ENCODE measurements around the gene SUCNR1. TPM values are rescaled to one million over a fixed set of nuclear protein-coding genes. Genes with fewer than 3 reads are reported as not detected.
A peak's percentile ranks its signal among the peaks of the same experiment; 100 is the strongest.
"Not testable (repeated sequence)": the region's sequence is repeated elsewhere in the genome, so short reads cannot be mapped to it uniquely, and the experiment has no call there.

SUCNR1 gene, protein sequence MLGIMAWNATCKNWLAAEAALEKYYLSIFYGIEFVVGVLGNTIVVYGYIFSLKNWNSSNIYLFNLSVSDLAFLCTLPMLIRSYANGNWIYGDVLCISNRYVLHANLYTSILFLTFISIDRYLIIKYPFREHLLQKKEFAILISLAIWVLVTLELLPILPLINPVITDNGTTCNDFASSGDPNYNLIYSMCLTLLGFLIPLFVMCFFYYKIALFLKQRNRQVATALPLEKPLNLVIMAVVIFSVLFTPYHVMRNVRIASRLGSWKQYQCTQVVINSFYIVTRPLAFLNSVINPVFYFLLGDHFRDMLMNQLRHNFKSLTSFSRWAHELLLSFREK
- polyA plus RNA-seq (ENCODE audit: insufficient read length in 4 of 4), result 10 to 100 TPM in 2 of 4 donors, 1 to 10 TPM in 2; 8.1 to 16.8 (median 9.9) TPM

- no peak for DNase-seq (ENCODE audit: low read depth in 4 of 4, low spot score in 3 of 4)
Measured at GRCh38 chr3:151873398-151873797, at the start of gene SUCNR1. SUCNR1 (plus strand) TSS chr3:151873643; CDS start chr3:151879893, 6,250 bp downstream.

- no peak for DNase-seq (ENCODE audit: low read depth in 4 of 4, low spot score in 3 of 4)
Measured at GRCh38 chr3:151827816-151828215, 45.6 kb upstream of the SUCNR1 start.

DNA sequence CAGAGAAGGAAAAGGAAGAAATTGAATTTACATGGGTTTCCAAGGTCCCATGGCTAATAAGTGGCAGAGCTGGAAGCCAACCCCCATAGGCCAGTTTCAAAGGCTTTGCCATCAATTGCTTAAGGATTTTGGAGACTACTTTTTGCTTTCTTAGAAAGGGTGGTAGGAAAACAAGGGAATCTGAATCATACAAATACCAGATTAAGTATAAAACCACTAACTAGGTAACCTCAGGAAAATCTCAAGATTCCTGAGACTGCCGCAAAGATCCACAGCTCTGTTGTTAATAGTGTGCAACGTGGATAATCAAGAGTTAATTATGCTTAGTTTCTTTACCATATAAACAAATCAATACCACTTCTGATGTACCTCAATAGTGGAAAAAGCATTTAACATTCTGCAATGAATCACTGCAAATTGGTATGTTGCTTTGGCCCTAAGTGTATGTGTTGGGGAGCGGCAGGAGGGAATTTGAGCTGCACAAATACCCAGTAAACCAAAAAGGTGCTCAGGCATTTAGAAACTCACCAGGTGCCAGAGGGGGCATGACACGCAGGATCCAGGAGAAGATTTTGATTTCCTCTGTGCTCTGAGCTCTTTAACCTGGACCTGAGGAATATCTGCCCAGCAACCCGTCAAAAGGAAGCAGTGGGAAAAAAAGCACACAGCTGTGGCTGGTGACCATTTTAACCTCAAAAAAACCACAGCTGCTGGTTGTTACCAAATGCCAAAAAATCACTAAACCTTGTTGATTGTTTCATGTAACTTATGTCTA lies 37.5 kb upstream of the SUCNR1 start:
- DNase-seq (ENCODE audit: low read depth in 4 of 4, low spot score in 3 of 4), result no peak

DNA sequence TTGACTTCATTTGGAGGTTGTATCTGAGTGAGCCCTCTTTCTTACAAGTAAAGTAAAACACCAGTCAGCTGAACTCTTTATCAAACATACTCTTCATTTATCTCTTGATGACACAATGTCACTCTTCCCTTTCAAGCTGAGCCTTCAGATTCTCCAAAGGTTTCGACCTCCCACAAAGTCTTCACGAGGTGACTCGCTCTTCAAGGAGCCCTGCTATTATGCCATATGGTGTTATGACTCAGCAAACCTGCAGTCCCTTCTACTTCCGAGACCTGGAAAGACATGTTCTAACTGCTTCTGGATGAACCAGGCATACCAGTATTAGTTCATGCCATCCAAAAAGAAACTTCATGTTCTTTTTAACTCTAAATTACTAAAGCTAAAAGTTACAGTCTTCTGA lies 36.4 kb upstream of the SUCNR1 start:
- DNase-seq (ENCODE audit: low read depth in 4 of 4, low spot score in 3 of 4), result no peak

DNA sequence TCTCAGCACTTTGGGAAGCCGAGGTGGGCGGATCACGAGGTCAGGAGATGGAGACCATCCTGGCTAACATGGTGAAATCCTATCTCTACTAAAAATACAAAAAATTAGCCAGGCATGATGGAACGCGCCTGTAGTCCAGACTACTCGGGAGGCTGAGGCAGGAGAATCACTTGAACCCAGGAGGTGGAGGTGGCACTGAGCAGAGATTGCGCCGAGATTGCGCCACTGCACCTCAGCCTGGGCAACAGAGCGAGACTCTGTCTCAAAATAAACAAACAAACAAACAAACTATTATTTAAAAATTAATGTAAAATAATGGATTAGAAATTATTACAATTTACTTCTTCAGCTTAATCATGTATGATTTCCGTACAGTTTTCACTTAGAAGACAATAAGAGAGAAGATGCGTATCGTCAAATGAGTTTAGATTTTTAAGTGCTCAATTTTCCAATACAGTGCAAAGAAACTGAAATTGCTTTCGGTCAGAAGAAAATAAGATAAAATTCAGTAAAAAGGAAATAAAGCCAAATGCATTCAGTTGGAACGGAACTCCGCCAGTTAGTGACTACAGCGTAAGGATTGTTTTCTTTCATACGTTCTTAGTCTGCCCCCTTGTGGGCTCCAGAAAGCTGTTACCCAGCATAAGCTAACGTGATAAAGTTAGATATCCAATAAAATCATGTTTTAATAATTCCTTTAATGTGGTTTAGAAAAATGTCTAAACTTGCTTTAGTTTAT lies 34.7 kb upstream of the SUCNR1 start:
- peak; percentile 54 to 69 (median 64) for DNase-seq (ENCODE audit: low read depth in 4 of 4, low spot score in 3 of 4)

- DNase-seq (ENCODE audit: low read depth in 4 of 4, low spot score in 3 of 4), result no peak
Measured at GRCh38 chr3:151839313-151839631, 34.2 kb upstream of the SUCNR1 start.

DNA sequence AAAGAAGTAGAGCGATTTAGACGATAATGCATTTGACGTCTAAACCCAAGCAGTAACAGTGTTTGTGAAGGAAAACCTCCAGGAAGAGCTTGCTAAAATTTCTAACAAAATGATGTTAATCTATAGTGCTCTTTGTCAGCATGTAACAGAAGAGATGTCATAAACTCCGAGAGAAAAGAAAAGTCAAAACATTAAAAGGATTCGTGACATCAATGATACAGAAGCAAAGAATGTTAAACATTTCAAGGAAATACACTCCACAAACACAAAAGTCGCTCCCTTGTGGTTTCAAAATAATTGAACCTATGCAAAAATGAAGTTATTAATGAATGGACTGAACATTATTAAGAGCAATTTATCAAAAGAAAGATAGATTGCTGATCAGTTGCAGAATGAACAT lies 31.6 kb upstream of the SUCNR1 start:
- no peak for DNase-seq (ENCODE audit: low read depth in 4 of 4, low spot score in 3 of 4)

GRCh38 chr3:151843275-151843674 lies 30.2 kb upstream of the SUCNR1 start:
- DNase-seq (ENCODE audit: low read depth in 4 of 4, low spot score in 3 of 4), result no peak

DNA sequence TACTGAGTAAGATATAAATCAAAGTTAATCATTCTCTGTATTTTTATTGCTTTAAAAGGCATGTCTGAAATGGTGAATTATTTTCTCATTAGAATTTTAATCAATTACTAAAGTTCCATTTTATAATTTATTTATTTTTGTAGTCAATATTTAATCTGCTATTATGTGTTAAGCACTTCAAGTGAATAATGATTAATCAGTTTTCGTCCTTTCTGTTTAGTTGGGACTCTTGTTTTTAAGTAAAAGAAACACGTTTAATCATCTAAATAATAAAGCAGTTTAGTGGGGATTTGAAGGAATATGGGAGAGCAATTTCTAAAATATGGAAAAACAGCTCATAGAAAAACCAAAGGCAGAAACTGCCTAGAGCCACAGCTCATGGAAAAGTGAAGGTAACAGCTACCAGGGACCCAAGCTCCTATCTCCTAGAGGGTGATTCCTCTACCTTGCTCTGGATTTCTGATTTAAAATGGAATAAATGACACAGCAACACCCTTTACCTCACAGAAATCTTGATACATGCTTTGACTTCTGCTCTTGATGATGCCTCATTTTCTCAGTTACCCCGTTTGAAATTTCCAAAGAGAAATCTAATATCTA lies 28.0 kb upstream of the SUCNR1 start:
- no peak for DNase-seq (ENCODE audit: low read depth in 4 of 4, low spot score in 3 of 4)

DNA sequence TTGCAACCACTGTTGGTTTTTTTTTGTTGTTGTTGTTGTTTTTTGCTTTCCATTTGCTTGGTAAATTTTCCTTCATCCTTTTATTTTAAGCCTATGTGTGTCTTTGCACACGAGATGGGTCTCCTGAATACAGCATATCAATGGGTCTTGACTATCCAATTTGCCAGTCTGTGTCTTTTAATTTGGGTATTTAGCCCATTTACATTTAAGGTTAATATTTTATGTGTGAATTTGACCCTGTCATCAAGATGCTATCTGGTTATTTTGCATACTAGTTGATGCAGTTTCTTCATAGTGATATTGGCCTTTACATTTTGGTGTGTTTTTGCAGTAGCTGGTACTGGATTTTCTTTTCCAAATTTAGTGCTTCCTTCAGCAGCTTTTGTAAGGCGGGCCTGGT lies 23.4 kb upstream of the SUCNR1 start:
- DNase-seq (ENCODE audit: low read depth in 4 of 4, low spot score in 3 of 4), result not testable (repeated sequence)

- DNase-seq (ENCODE audit: low read depth in 4 of 4, low spot score in 3 of 4), result no peak
Measured at GRCh38 chr3:151852074-151852811, 21.2 kb upstream of the SUCNR1 start.

DNA sequence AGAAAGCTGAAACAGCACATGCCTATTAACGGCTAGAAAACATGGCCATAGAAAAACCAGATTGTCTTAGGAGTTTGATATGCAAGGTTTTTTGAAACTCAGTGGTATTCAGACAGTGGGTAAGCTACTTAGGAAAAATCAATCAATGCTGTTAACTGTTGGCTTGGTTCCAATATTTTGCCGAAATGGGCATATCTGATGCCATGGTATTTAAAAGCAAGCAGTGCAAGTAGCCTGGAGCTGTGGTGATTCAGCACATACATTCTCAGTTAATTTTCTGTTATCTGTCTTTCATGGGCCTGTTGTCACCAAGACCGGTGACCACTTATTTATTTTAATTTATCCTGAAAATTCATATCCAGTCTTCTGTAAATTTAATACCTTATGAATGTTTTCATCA lies 17.3 kb upstream of the SUCNR1 start:
- no peak for DNase-seq (ENCODE audit: low read depth in 4 of 4, low spot score in 3 of 4)

DNA sequence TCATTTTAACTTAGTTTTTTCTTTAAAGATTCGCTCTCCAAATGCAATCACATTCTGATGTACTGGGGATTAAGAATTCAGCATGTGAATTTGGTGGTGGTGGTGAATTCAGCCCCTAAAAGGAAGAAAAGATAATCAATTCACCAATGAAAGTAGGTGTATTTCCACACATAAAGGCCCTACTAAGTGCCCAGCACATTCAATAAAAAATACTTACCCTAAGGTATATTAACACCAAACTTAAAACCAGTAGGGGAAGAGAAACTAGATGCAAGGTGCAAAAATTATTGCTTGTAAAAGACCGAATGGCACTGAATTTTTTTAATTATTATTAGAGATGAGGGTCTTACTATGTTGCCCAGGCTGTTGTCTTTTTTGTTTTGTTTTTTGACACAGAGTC lies 16.8 kb upstream of the SUCNR1 start:
- no peak for DNase-seq (ENCODE audit: low read depth in 4 of 4, low spot score in 3 of 4)

DNA sequence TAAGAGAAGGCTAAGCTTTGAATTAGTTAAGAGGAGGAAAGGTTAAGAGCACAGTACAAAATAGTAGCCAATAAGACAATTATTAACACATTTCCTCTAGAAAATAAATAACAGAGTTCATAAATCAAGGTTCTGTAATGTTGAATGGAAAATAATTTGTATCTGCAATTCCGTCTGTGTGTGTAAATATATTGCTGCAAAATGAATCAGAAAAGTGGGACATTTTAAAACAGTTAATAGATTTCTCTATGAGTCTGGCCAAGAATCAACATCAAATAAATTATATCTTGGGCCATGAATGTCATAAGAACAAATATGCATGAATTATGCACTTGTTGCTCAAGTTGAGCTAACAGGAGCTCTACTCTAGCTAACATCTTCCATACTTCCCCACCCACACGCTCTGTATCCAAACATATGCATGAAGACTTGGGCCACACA lies 14.2 kb upstream of the SUCNR1 start:
- no peak for DNase-seq (ENCODE audit: low read depth in 4 of 4, low spot score in 3 of 4)

DNA sequence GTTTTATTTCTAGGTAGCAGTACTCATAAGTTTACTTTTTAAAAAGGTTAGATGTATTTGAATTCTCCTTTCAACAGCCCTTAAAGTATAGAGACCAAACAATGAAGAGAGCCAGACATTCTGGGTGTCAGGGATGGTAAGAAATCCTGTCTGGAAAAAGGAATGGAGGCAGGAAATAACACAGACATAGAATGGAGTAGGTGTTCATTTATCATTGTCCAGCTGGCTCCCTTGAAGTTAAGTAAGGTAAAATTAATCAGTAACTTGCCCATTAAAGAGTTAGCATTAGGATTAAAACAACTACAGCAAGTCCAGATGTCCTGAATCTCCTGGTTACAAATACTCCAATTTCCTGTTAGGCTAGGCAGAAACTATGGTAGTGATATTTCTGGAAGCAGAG lies 13.5 kb upstream of the SUCNR1 start:
- DNase-seq (ENCODE audit: low read depth in 4 of 4, low spot score in 3 of 4), result no peak

DNA sequence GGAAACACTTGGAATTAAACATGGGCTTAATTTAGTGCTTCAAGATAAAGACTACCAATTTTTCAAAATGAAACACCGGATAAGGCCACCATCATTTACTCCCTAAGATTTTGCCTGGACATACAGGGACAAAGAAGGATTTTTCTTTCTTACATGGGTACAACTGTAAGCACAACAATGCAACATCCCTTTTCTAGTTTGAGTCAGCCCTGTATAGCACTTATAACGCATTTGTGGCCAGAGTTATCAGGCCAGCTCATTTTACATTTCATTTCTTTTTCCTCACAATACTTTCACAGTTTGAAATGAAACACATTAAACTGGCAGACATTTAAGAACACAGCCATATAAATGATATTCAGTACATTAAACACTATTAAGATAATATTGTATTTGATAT lies 9.8 kb upstream of the SUCNR1 start:
- DNase-seq (ENCODE audit: low read depth in 4 of 4, low spot score in 3 of 4), result no peak

- no peak for DNase-seq (ENCODE audit: low read depth in 4 of 4, low spot score in 3 of 4)
Measured at GRCh38 chr3:151864423-151865101, 8.9 kb upstream of the SUCNR1 start.

DNA sequence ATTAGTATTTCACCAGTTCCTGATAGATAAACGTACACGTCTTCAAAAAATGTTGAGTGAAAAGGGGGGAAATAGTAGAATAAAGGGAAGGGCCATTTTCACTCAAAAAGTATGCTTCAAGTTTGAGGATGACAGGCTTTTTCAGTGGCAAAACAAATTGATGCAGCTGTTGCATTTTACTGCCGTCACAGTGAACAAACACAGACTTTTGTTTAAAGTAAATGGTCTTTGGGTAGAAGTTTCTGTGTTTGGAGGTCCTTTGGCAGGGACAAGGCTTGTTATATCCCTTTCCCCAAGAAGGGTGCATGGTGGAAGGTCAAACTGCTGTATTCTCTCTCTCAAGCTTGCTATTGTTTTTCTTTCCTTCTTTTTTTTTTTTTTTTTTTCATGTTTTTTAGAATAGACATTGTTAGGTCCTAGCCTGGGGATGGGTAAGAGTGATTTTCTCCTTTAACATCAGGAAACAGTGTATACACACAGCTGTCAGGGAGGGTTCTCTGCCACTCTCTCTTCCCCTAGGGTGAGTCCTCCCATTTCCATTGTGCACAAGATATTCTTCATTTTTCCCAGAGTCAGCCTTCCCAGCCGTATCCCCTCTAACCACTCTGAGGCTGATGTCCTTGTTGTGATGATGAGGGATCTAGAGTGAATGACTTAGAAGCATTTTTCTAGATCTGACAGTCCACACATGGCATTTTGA lies 6.6 kb upstream of the SUCNR1 start:
- DNase-seq (ENCODE audit: low read depth in 4 of 4, low spot score in 3 of 4), result no peak

DNA sequence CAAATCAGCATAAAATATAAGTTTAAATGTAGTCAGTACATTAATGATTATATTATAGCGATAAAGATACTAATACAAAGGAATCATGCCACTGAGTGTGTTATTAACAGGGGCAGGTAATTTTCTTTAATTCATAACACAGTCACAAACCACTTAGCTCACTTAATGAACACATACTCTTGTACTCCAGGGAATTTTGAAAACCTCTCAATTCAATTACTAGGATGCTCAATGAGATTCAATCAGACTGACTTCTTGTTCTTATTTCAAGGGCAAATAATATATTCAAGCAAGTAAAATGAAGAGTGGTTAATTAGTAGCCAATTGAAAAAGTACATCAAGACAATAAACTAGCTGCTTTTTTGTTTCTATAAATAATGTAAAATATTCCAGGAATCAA lies 5.8 kb upstream of the SUCNR1 start:
- DNase-seq (ENCODE audit: low read depth in 4 of 4, low spot score in 3 of 4), result no peak

All from right renal pelvis (tissue), 4 donors.